ENCODE results near the gene LPAR3.
"Not testable (repeated sequence)": the region's sequence is repeated elsewhere in the genome, so short reads cannot be mapped to it uniquely, and the experiment has no call there.

Gene LPAR3

DNA sequence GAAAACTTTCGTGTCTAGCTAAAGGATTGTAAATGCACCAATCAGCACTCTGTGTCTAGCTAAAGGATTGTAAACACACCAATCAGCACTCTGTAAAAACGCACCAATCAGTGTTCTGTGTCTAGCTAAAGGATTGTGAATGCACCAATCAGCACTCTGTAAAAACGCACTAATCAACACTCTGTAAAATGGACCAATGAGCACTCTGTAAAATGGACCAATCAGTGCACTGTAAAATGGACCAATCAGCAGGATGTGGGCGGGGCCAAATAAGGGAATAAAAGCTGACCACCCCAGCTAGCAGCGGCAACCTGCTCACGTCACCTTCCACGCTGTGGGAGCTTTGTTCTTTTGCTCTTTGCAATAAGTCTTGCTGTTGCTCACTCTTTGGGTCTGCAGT, 9.7 kb upstream of the LPAR3 start:
- H3K9ac ChIP-seq (ENCODE audit: low read length); H3K36me3 ChIP-seq (ENCODE audit: control insufficient read depth, insufficient read depth, low read length); H3K9me3 ChIP-seq (ENCODE audit: control insufficient read depth, insufficient read depth, low read depth, low read length); H3K27me3 ChIP-seq (ENCODE audit: control insufficient read depth, insufficient read depth, low read length); H3K4me1 ChIP-seq (ENCODE audit: control insufficient read depth, insufficient read depth, low read length); H3K4me3 ChIP-seq (ENCODE audit: low read depth, low read length); H3K27ac ChIP-seq (ENCODE audit: low read depth, low read length): not testable (repeated sequence)

DNA sequence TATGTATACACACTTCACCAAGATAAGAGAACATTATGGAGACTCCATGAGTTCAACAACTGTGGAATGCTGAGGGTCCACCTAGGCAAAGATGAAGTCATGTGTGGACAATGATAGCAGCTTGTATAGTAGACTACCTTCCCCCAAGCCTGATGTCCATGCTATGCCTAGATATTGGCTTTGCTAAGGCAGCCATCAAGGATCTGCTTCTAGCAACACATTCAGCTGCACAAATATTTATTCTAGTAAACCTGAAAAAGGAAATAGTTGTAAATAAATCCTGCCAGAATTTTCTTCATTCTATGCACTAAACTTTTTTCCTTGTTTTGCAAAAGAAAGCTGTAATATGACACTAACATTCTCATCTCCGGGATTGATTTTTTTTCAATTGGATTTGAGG, 7.0 kb upstream of the LPAR3 start:
- H3K27ac ChIP-seq (ENCODE audit: low read depth, low read length), result no peak overlapping the region
- H3K9ac ChIP-seq (ENCODE audit: low read length), result no peak overlapping the region
- H3K36me3 ChIP-seq (ENCODE audit: control insufficient read depth, insufficient read depth, low read length), result no peaks in the 10 kb centered on the region
- H3K27me3 ChIP-seq (ENCODE audit: control insufficient read depth, insufficient read depth, low read length), result peaks cover 14% of the 10 kb centered on the region; the same call in 1 of the 2 replicates
- peaks cover 5% of the 10 kb centered on the region for H3K9me3 ChIP-seq (ENCODE audit: control insufficient read depth, insufficient read depth, low read depth, low read length)
- H3K4me1 ChIP-seq (ENCODE audit: control insufficient read depth, insufficient read depth, low read length), result peaks cover 5% of the 10 kb centered on the region; the same call in 1 of the 2 replicates
- H3K4me3 ChIP-seq (ENCODE audit: low read depth, low read length), result no peak overlapping the region

DNA sequence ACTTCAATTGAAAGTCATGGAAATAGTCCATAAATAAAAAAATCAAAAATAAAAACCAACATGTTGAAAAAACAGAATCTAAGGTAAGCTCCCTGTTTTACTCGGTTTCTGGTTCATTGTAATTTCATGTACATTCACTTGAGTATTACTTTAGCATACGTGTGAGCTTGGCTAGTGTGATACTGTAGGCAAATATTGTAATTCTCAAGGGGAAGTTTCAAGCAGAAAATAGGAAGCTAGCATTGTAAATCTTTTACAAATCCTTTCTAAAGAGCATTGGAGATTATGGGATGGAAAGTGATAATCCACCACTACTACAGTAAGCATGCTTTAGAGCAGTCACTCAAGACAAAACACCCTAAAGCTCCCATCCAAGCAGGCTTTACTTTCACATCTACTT, 3.3 kb upstream of the LPAR3 start:
- peaks cover 49% of the 10 kb centered on the region for H3K27me3 ChIP-seq (ENCODE audit: control insufficient read depth, insufficient read depth, low read length)

DNA sequence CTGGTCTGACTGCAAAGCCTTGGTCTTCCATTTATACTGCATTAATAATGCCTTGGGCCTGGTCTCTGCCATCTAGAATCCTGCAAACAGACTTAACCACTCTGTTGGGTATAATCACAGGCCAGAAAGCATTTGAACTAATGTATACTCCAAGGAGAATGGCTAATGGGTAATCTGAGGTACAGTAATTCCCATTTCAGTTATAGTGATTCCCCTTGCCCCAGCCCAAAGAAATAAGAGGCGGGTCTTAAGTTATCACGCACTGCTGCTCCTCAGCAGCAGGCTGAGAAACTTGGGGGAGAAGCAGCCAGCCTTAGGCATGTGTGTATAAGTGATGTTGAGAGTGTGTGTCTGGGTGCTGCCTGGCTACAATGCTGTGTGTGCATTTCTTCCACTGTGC, 2.4 kb downstream of the LPAR3 start:
- Histone ChIP-seq H3K4me3 (ENCODE audit: low read depth, low read length) (no peak overlapping the region), H3K9me3 (ENCODE audit: control insufficient read depth, insufficient read depth, low read depth, low read length) (no peaks in the 10 kb centered on the region), H3K27me3 (ENCODE audit: control insufficient read depth, insufficient read depth, low read length) (peaks cover 48% of the 10 kb centered on the region), H3K9ac (ENCODE audit: low read length) (no peak overlapping the region), H3K36me3 (ENCODE audit: control insufficient read depth, insufficient read depth, low read length) (no peaks in the 10 kb centered on the region), H3K27ac (ENCODE audit: low read depth, low read length) (no peak overlapping the region), H3K4me1 (ENCODE audit: control insufficient read depth, insufficient read depth, low read length) (peaks cover 14% of the 10 kb centered on the region)

More for the DNA sequence above, 3.3 kb upstream of the LPAR3 start:
- Histone ChIP-seq H3K36me3 (ENCODE audit: control insufficient read depth, insufficient read depth, low read length) (no peaks in the 10 kb centered on the region), H3K9ac (ENCODE audit: low read length) (no peak overlapping the region), H3K4me1 (ENCODE audit: control insufficient read depth, insufficient read depth, low read length) (peaks cover 14% of the 10 kb centered on the region), H3K27ac (ENCODE audit: low read depth, low read length) (no peak overlapping the region), H3K9me3 (ENCODE audit: control insufficient read depth, insufficient read depth, low read depth, low read length) (no peaks in the 10 kb centered on the region), H3K4me3 (ENCODE audit: low read depth, low read length) (no peak overlapping the region)

DNA sequence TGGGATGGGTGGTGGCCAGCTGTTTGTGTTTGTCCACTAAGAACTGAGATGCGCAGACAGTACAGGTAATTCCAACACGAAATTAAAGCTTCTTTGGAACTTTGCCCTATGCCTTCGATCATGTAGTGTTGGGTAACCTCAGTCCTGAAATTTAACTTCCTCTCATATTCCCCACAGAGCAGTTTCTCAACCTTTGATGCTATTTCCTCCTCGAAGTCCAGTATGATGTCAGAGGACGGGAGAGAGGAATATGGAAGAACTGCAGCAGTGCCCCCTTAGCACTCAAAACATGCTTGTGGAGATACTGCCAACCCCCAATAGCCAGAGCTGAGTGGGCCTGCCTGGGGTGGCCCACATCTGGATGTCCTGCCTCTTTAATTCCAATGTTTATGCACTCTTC, 3.6 kb downstream of the LPAR3 start:
- no peak overlapping the region for H3K9ac ChIP-seq (ENCODE audit: low read length)

DNA sequence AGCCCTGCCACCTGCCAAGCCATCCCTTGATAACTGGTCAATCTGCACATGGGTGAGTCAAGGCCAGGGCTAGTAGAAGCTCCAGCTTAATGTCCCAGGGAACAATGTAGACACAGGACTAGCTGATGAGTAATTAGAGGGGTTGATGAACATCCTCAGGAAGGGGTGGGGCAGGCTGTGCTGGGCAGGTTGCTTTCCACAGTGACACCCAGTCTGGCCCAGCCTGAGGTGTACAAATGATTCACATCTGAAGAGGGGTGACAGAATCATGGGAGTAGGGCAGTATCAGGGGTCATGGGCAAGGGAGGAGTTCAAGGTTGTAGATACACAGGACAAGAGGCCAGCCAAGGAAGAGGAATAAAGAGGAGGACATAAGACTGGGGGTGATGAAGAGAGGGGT, 4.3 kb downstream of the LPAR3 start:
- Histone ChIP-seq H3K27ac (ENCODE audit: low read depth, low read length) (no peak overlapping the region), H3K9me3 (ENCODE audit: control insufficient read depth, insufficient read depth, low read depth, low read length) (no peaks in the 10 kb centered on the region), H3K9ac (ENCODE audit: low read length) (no peak overlapping the region), H3K36me3 (ENCODE audit: control insufficient read depth, insufficient read depth, low read length) (no peaks in the 10 kb centered on the region; the same call in 1 of the 2 replicates), H3K27me3 (ENCODE audit: control insufficient read depth, insufficient read depth, low read length) (peaks cover 30% of the 10 kb centered on the region), H3K4me1 (ENCODE audit: control insufficient read depth, insufficient read depth, low read length) (0 out of 2 replicates have a peak, but pooled peaks cover under 1% of the 10 kb centered on the region), H3K4me3 (ENCODE audit: low read depth, low read length) (no peak overlapping the region)

More for the DNA sequence above, 3.6 kb downstream of the LPAR3 start:
- no peak overlapping the region for H3K4me3 ChIP-seq (ENCODE audit: low read depth, low read length)
- H3K9me3 ChIP-seq (ENCODE audit: control insufficient read depth, insufficient read depth, low read depth, low read length), result no peaks in the 10 kb centered on the region
- no peaks in the 10 kb centered on the region; the same call in 1 of the 2 replicates for H3K36me3 ChIP-seq (ENCODE audit: control insufficient read depth, insufficient read depth, low read length)
- H3K27me3 ChIP-seq (ENCODE audit: control insufficient read depth, insufficient read depth, low read length), result peaks cover 37% of the 10 kb centered on the region
- H3K4me1 ChIP-seq (ENCODE audit: control insufficient read depth, insufficient read depth, low read length), result peaks cover 4% of the 10 kb centered on the region
- no peak overlapping the region for H3K27ac ChIP-seq (ENCODE audit: low read depth, low read length)

DNA sequence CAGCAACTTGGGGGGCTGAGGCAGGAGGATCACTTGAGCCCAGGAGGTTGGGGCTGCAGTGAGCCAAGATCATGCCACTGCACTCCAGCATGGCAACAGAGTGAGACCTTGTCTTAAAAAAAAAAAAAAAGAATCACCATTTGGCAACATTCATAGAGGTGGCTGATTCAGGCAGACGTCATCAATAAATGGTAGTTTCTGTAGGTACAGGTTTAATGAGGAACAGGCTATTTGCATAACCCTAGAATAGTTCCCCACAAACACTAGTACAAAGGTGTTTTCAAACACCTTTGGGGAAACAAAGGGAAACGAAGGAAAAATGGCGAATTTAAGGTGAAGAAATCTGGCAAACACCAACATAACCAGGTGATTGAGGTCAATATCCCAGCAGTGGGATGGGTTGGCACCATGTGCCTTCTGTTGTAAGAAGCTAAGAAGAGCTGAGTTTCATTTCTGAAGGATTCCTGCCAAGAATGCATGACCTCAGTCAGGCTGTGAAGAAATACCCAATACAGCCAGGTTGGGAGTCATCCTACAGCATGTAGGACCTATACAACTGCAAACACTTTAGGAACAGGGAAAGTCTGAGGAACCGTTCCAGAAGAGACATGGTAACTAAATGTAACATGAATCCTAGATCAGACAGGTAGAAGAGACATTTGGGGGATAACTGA, 5.6 kb downstream of the LPAR3 start:
- Histone ChIP-seq H3K27me3 (ENCODE audit: control insufficient read depth, insufficient read depth, low read length) (peaks cover 17% of the 10 kb centered on the region), H3K36me3 (ENCODE audit: control insufficient read depth, insufficient read depth, low read length) (no peaks in the 10 kb centered on the region; the same call in 1 of the 2 replicates), H3K27ac (ENCODE audit: low read depth, low read length) (no peak overlapping the region), H3K9me3 (ENCODE audit: control insufficient read depth, insufficient read depth, low read depth, low read length) (0 out of 2 replicates have a peak, but pooled peaks cover 4% of the 10 kb centered on the region), H3K4me3 (ENCODE audit: low read depth, low read length) (no peak overlapping the region), H3K4me1 (ENCODE audit: control insufficient read depth, insufficient read depth, low read length) (no peaks in the 10 kb centered on the region), H3K9ac (ENCODE audit: low read length) (no peak overlapping the region)

DNA sequence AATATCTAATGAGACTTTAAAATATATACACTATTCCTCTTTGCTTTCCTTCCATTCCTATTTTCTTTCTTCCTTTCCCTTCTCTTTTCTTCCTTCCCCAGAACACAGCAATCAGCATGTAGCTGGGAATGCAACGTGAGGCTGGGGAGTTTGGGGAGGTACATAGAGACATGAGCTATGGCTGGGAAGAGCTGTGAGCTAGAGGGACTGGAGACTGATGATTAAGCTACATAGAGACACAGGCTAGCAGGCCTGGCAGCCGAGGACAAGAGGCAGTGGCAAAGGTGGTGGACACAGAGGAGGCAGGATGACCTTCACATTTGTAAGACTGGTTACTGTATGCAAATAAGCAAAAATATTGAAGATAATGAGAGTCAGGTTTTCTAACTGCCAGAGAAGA, 7.5 kb downstream of the LPAR3 start:
- peaks cover 9% of the 10 kb centered on the region; the same call in 1 of the 2 replicates for H3K9me3 ChIP-seq (ENCODE audit: control insufficient read depth, insufficient read depth, low read depth, low read length)
- H3K4me1 ChIP-seq (ENCODE audit: control insufficient read depth, insufficient read depth, low read length), result no peaks in the 10 kb centered on the region
- H3K27me3 ChIP-seq (ENCODE audit: control insufficient read depth, insufficient read depth, low read length), result 0 out of 2 replicates have a peak, but pooled peaks cover 4% of the 10 kb centered on the region
- H3K9ac ChIP-seq (ENCODE audit: low read length), result no peak overlapping the region
- no peak overlapping the region for H3K4me3 ChIP-seq (ENCODE audit: low read depth, low read length)
- H3K36me3 ChIP-seq (ENCODE audit: control insufficient read depth, insufficient read depth, low read length), result no peaks in the 10 kb centered on the region; the same call in 1 of the 2 replicates
- H3K27ac ChIP-seq (ENCODE audit: low read depth, low read length), result no peak overlapping the region

DNA sequence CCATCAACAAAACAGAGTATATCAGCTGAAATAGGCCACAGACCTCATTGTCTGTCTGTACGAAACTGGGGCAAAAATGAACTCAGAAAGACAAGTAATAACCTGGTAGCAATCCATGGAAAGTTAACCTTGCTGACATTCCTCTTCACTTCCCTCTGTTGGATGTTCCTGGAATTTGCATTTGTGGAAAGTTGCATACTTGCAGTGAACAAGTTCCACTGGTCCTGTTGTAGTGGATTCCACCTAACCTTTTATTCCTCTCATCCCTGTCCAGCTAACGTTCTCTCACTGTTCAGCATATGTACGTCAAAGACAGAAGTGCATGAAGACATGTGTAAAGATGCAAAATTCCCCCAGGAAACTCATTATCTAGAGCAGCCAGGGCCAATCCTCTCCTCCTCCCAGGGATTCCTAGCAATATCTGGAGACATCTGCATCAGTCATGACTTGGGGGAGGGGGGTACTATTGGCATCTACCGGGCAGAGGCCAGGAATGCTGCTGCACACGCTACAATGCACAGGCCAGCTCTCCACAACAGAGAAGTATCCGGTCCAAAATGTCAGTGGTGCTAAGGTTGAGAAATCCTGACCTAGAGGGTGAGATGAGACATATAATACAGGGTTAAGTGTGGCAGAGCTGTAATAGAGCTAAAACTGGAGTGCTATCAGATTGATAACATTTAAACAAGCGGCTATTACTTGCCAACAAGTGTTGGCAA, 8.2 kb downstream of the LPAR3 start:
- H3K4me3 ChIP-seq (ENCODE audit: low read depth, low read length), result no peak overlapping the region
- no peaks in the 10 kb centered on the region; the same call in 1 of the 2 replicates for H3K36me3 ChIP-seq (ENCODE audit: control insufficient read depth, insufficient read depth, low read length)
- H3K27ac ChIP-seq (ENCODE audit: low read depth, low read length), result no peak overlapping the region
- H3K27me3 ChIP-seq (ENCODE audit: control insufficient read depth, insufficient read depth, low read length), result no peaks in the 10 kb centered on the region
- no peaks in the 10 kb centered on the region for H3K4me1 ChIP-seq (ENCODE audit: control insufficient read depth, insufficient read depth, low read length)
- peaks cover 9% of the 10 kb centered on the region; the same call in 1 of the 2 replicates for H3K9me3 ChIP-seq (ENCODE audit: control insufficient read depth, insufficient read depth, low read depth, low read length)
- H3K9ac ChIP-seq (ENCODE audit: low read length), result no peak overlapping the region

DNA sequence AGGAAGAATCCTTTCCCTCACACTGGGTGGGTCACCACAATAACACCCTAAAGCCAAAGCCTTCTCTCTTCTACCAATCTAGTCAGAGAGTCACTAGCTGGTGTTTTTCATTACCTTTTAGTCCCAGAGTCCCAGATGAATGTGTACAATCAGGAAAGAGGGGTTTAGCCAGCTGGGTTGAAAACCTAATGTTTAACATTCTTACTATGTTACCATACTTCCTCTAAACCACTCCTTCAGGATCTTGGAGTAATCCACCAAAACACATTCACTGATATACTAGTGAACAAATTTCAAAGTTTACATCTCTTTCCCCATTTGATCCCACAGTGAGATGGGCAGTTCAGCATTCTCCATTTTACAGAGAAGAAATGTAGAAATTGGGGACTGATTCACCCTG, 9.7 kb downstream of the LPAR3 start:
- H3K27me3 ChIP-seq (ENCODE audit: control insufficient read depth, insufficient read depth, low read length), result no peaks in the 10 kb centered on the region
- H3K9me3 ChIP-seq (ENCODE audit: control insufficient read depth, insufficient read depth, low read depth, low read length), result peaks cover 9% of the 10 kb centered on the region; the same call in 1 of the 2 replicates
- H3K27ac ChIP-seq (ENCODE audit: low read depth, low read length), result no peak overlapping the region
- no peak overlapping the region for H3K9ac ChIP-seq (ENCODE audit: low read length)
- H3K36me3 ChIP-seq (ENCODE audit: control insufficient read depth, insufficient read depth, low read length), result no peaks in the 10 kb centered on the region; the same call in 1 of the 2 replicates
- H3K4me3 ChIP-seq (ENCODE audit: low read depth, low read length), result no peak overlapping the region
- no peaks in the 10 kb centered on the region for H3K4me1 ChIP-seq (ENCODE audit: control insufficient read depth, insufficient read depth, low read length)

DNA sequence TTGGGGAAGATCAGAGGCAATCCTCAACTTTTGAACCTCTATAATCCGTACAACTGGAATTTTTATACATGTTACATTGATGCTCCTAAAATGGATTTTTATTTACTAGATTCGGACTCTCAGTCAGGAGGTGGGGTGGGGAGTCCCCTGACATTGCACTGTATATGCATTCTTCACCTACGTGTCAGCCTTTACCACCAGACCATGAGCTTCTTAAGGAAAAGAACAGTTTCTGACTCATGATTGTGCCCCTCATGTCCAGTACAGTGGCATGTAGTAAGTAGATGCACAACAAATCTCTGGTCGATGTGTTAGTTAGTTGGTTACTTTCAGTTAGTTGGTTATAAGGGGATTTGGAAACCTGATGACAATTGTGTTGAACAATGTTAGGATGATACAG, 15.4 kb downstream of the LPAR3 start:
- no peak overlapping the region for H3K27ac ChIP-seq (ENCODE audit: low read depth, low read length)
- H3K27me3 ChIP-seq (ENCODE audit: control insufficient read depth, insufficient read depth, low read length), result no peaks in the 10 kb centered on the region
- H3K9ac ChIP-seq (ENCODE audit: low read length), result no peak overlapping the region
- no peaks in the 10 kb centered on the region for H3K36me3 ChIP-seq (ENCODE audit: control insufficient read depth, insufficient read depth, low read length)
- H3K4me3 ChIP-seq (ENCODE audit: low read depth, low read length), result no peak overlapping the region
- peaks cover 6% of the 10 kb centered on the region; the same call in 1 of the 2 replicates for H3K9me3 ChIP-seq (ENCODE audit: control insufficient read depth, insufficient read depth, low read depth, low read length)
- H3K4me1 ChIP-seq (ENCODE audit: control insufficient read depth, insufficient read depth, low read length), result no peaks in the 10 kb centered on the region
